Caco-2 (cell line): ENCODE measurements around the gene SYTL2. TPM values are rescaled to one million over a fixed set of nuclear protein-coding genes. Genes with fewer than 3 reads are reported as not detected.
A peak's percentile ranks its signal among the peaks of the same experiment; 100 is the strongest.

Experiments used
- BruUV-seq: library from RNA; stranded (reverse); fragments of 400-500 nt; replicated peaks from 2 replicates; lab custom pipeline; 2021; lab: Mats Ljungman, UMichigan
- CTCF ChIA-PET: fragments of 300-600 bp; sonication (Branson Sonifier 250); formaldehyde crosslinking; loops from one replicate; lab custom pipeline; 2022; ENCODE audit warnings: antibody characterized with exemption; lab: Charles Lee
- POLR2A ChIA-PET: fragments of 300-600 bp; sonication (Branson Sonifier 250); formaldehyde crosslinking; loops from one replicate; lab custom pipeline; 2022; ENCODE audit warnings: antibody characterized with exemption; lab: Charles Lee
- DNase-seq, 2 experiments: peaks; one replicate each; pipeline versions ENCODE4 v3.0.0 to v3.0.0-alpha.2; 2020 to 2022
- H3K27me3 ChIP-seq: replicated peaks from 2 replicates; pipeline ENCODE4 v1.6.0; 2011; ENCODE audit warnings: low read length; ENCODE audit not compliant: control insufficient read depth, insufficient read depth
- H3K36me3 ChIP-seq: 2 replicates; pipeline ENCODE4 v1.5.1; 2011; ENCODE audit warnings: low read length; ENCODE audit not compliant: control insufficient read depth, insufficient read depth
- H3K4me1 ChIP-seq: fragments of 250-450 bp; sonication (Bioruptor Pico); 2 replicates; pipeline ENCODE4 v1.5.1; 2020; ENCODE audit warnings: mild to moderate bottlenecking
- H3K4me3 ChIP-seq: 2 replicates; pipeline ENCODE4 v1.5.1; 2011; ENCODE audit warnings: low read depth, mild to moderate bottlenecking, control low read depth, low read length
- H3K9me3 ChIP-seq: fragments of 250-450 bp; sonication (Bioruptor Pico); 2 replicates; pipeline ENCODE4 v1.5.1; 2020; ENCODE audit warnings: mild to moderate bottlenecking, moderate library complexity
- H3K27ac Mint-ChIP-seq: one replicate; pipeline ENCODE4 v1.8.0; 2022; ENCODE audit warnings: mixed read lengths; ENCODE audit not compliant: unreplicated experiment
- H3K27me3 Mint-ChIP-seq: one replicate; pipeline ENCODE4 v1.8.0; 2022; ENCODE audit warnings: mixed read lengths; ENCODE audit not compliant: insufficient read depth, unreplicated experiment
- H3K36me3 Mint-ChIP-seq: one replicate; pipeline ENCODE4 v1.8.0; 2022; ENCODE audit warnings: mild to moderate bottlenecking, mixed read lengths; ENCODE audit not compliant: insufficient read depth, unreplicated experiment
- H3K4me1 Mint-ChIP-seq: one replicate; pipeline ENCODE4 v1.8.0; 2022; ENCODE audit warnings: low read depth, mixed read lengths; ENCODE audit not compliant: unreplicated experiment
- H3K4me3 Mint-ChIP-seq: one replicate; pipeline ENCODE4 v1.8.0; 2022; ENCODE audit warnings: mild to moderate bottlenecking, moderate library complexity, mixed read lengths; ENCODE audit not compliant: unreplicated experiment
- H3K9me3 Mint-ChIP-seq: one replicate; pipeline ENCODE4 v1.8.0; 2022; ENCODE audit warnings: mixed read lengths; ENCODE audit not compliant: unreplicated experiment
- intact Hi-C: fragments of 100-400 bp; cut with micrococcal nuclease; formaldehyde crosslinking; loops from one replicate; pipeline ENCODE4 v1.10.0; 2022; ENCODE audit not compliant: unreplicated experiment
- total RNA-seq: library from RNA; stranded (reverse); gene quantifications from 2 replicates; pipeline ENCODE4 v1.2.3, GENCODE V29; 2022
- TF ChIP-seq, protein P1 (sequence below), 2 experiments: fragments of 200-600 bp in 1 of 2; IDR thresholded peaks; 1 replicate in 1 of 2; 2 replicates in 1 of 2; pipeline versions ENCODE4 v1.5.1 to v1.8.0; 2011 to 2022; ENCODE audit warnings: antibody characterized with exemption in 1 of 2, control low read depth in 1 of 2, inconsistent platforms in 1 of 2, low read depth in 1 of 2, low read length in 1 of 2, mild to moderate bottlenecking in 1 of 2, moderate library complexity in 1 of 2; ENCODE audit not compliant: insufficient read depth in 1 of 2, severe bottlenecking in 1 of 2, unreplicated experiment in 1 of 2

The SYTL2 gene
- total RNA-seq, 1 experiment from 2014 or later = 110 TPM

DNA sequence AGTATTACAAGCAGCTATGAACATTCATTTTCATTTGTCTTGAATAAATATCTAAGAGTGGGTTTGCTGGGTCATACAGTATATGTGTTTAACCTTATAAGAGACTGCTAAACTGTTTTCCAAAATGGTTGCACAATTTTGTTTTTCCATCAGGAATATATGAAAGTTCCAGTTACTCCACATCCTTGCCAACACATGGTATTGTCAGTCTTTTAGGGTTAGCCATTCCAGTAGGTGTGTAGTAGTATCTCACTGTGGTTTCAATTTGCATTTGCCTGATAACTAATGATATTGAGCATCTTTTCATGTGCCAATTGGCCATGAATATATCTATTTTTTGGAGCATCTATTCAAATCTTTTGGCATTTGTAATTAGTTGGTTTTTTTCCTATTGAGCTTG is 36.5 kb upstream of the SYTL2 start:
- CTCF ChIA-PET = interaction anchor here (0.7 kb wide), 1 partner anchor 148 kb away, joined by 4 read pairs; no protein-coding TSS in a partner anchor

DNA sequence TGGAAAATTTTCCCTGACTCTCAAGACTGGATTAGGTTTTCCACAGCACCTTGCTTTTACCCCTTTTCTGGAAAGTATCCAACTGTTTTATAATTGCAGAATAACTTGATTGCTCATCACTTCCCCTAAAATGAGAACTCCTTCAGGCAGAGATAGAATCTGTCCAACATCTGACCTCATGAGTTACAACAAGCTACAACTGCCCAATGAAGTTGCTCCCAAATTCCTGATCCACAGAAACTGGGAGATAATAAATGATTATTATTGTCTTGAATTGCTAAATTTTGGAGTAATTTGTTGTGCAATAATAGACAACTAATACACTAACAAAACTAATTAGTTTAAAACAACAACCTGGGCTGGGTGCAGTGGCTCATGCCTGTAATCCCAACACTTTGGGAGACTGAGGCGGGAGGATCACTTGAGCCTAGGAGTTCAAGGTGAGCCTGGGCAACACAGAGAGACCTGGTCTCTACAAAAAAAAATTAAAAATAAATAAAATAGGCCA is 34.2 kb upstream of the SYTL2 start:
- no peak overlapping the region for H3K27ac Mint-ChIP-seq
- ChIA-PET CTCF (no interaction called here), POLR2A (interaction anchor here (0.5 kb wide), 1 partner anchor 439 kb away, joined by 6 read pairs; no protein-coding TSS in a partner anchor)
- no peaks in the 10 kb centered on the region for H3K27me3 Mint-ChIP-seq
- DNase-seq = no peak
- peaks cover 9% of the 10 kb centered on the region for H3K9me3 Mint-ChIP-seq
- TF ChIP-seq, protein P1, sequence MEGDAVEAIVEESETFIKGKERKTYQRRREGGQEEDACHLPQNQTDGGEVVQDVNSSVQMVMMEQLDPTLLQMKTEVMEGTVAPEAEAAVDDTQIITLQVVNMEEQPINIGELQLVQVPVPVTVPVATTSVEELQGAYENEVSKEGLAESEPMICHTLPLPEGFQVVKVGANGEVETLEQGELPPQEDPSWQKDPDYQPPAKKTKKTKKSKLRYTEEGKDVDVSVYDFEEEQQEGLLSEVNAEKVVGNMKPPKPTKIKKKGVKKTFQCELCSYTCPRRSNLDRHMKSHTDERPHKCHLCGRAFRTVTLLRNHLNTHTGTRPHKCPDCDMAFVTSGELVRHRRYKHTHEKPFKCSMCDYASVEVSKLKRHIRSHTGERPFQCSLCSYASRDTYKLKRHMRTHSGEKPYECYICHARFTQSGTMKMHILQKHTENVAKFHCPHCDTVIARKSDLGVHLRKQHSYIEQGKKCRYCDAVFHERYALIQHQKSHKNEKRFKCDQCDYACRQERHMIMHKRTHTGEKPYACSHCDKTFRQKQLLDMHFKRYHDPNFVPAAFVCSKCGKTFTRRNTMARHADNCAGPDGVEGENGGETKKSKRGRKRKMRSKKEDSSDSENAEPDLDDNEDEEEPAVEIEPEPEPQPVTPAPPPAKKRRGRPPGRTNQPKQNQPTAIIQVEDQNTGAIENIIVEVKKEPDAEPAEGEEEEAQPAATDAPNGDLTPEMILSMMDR (IDR thresholded peaks at IDR 0.05; ENCODE audit: insufficient read depth in 1 of 2, low read depth in 1 of 2, low read length in 1 of 2, severe bottlenecking in 1 of 2, unreplicated experiment in 1 of 2) = no peak
- no peak overlapping the region for H3K4me3 Mint-ChIP-seq
- Histone ChIP-seq H3K4me1 (peaks cover 14% of the 10 kb centered on the region; the same call in 1 of the 2 replicates), H3K27me3 (no peaks in the 10 kb centered on the region), H3K9me3 (peaks cover 5% of the 10 kb centered on the region; the same call in 1 of the 2 replicates), H3K4me3 (no peak overlapping the region), H3K36me3 (no peaks in the 10 kb centered on the region)
- peaks cover 14% of the 10 kb centered on the region for H3K4me1 Mint-ChIP-seq
- peaks cover 11% of the 10 kb centered on the region for H3K36me3 Mint-ChIP-seq
- no TSS peak for BruUV-seq
- intact Hi-C loops = loop anchor here (2.0 kb wide), 2 partner anchors 14 to 34 kb away; partner anchors contain the start of gene SYTL2

More for the DNA sequence above, 36.5 kb upstream of the SYTL2 start:
- Mint-ChIP-seq H3K27me3 (no peaks in the 10 kb centered on the region), H3K9me3 (peaks cover 9% of the 10 kb centered on the region), H3K36me3 (peaks cover 23% of the 10 kb centered on the region), H3K27ac (no peak overlapping the region), H3K4me3 (no peak overlapping the region), H3K4me1 (peaks cover 14% of the 10 kb centered on the region)
- Histone ChIP-seq H3K4me1 (peaks cover 14% of the 10 kb centered on the region; the same call in 1 of the 2 replicates), H3K36me3 (peaks cover 2% of the 10 kb centered on the region; the same call in 1 of the 2 replicates), H3K4me3 (no peak overlapping the region), H3K27me3 (no peaks in the 10 kb centered on the region), H3K9me3 (peaks cover 9% of the 10 kb centered on the region; the same call in 1 of the 2 replicates)
- intact Hi-C loops = no loop called here
- POLR2A ChIA-PET = no interaction called here
- no peak for DNase-seq
- no TSS peak for BruUV-seq
- TF ChIP-seq, protein P1 (IDR thresholded peaks at IDR 0.05; ENCODE audit: insufficient read depth in 1 of 2, low read depth in 1 of 2, low read length in 1 of 2, severe bottlenecking in 1 of 2, unreplicated experiment in 1 of 2) = no peak

DNA sequence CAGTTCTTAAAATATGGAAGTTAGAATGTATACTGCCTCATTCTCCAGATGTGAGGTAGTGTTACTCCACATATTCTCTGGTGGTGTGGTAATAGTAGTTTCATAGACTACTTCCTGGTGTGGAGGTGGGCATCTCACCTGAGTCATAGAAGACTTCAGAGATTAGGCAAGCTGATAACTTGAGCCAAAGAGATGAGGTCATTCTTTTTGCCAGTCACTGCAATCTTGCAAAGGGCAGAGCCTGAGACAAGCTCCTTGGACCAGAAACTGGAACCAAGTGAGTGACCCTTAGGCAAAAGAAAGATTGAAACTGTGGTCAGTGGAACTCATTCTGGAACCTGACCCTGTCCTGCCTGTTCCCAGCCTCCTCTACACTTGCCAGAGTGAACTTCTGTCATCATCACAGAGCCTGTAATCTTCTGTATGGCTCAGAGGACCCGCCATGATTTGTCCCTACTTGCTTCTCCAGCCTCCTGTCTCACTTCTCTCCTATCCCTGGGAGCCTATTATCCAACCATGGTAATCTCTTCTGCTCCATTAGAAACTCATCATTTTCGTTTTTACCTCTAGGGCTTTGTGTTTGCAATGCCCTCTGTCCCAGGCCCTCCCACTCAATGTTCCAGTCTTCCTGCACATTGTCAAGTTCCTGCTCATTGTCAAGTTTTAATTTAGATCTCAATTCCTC is 33.6 kb upstream of the SYTL2 start:
- CTCF ChIA-PET = interaction anchor here (1.4 kb wide), 1 partner anchor 35 kb away, joined by 3 read pairs; no protein-coding TSS in a partner anchor
- Histone ChIP-seq H3K9me3 (peaks cover 5% of the 10 kb centered on the region; the same call in 1 of the 2 replicates), H3K27me3 (no peaks in the 10 kb centered on the region), H3K36me3 (no peaks in the 10 kb centered on the region), H3K4me1 (peaks cover 14% of the 10 kb centered on the region; the same call in 1 of the 2 replicates), H3K4me3 (no peak overlapping the region)
- peaks cover 14% of the 10 kb centered on the region for H3K4me1 Mint-ChIP-seq
- peak; percentile 62 to 68 for DNase-seq
- H3K27ac Mint-ChIP-seq = no peak overlapping the region
- H3K36me3 Mint-ChIP-seq = peaks cover 8% of the 10 kb centered on the region
- TF ChIP-seq, protein P1 (IDR thresholded peaks at IDR 0.05; ENCODE audit: insufficient read depth in 1 of 2, low read depth in 1 of 2, low read length in 1 of 2, severe bottlenecking in 1 of 2, unreplicated experiment in 1 of 2) = no peak
- POLR2A ChIA-PET = interaction anchor here (0.5 kb wide), 1 partner anchor 439 kb away, joined by 6 read pairs; no protein-coding TSS in a partner anchor
- BruUV-seq = no TSS peak
- H3K27me3 Mint-ChIP-seq = no peaks in the 10 kb centered on the region
- no peak overlapping the region for H3K4me3 Mint-ChIP-seq
- intact Hi-C loops = loop anchor here (2.0 kb wide), 2 partner anchors 14 to 34 kb away; partner anchors contain the start of gene SYTL2
- H3K9me3 Mint-ChIP-seq = peaks cover 9% of the 10 kb centered on the region
